ENCODE measurements around the gene TMEM86B.

Gene TMEM86B

GRCh38 chr19:55228403-55229031, at the start of gene TMEM86B:
TSS of gene TMEM86B (minus strand) at chr19:55228763. CDS start at chr19:55228741, 22 bp downstream.
- DNase-seq (ENCODE audit: low read depth in 4 of 4, low spot score in 1 of 4): no peak

- no peak for DNase-seq (ENCODE audit: low read depth in 4 of 4, low spot score in 1 of 4)
These were observed 48.9 kb upstream of the TMEM86B start for GRCh38 chr19:55277494-55277893.

GRCh38 chr19:55276720-55277430, 48.3 kb upstream of the TMEM86B start:
- DNase-seq (ENCODE audit: low read depth in 4 of 4, low spot score in 1 of 4): no peak

GRCh38 chr19:55275851-55276719, 47.5 kb upstream of the TMEM86B start:
- no peak for DNase-seq (ENCODE audit: low read depth in 4 of 4, low spot score in 1 of 4)

- no peak for DNase-seq (ENCODE audit: low read depth in 4 of 4, low spot score in 1 of 4)
These were observed 45.6 kb upstream of the TMEM86B start for GRCh38 chr19:55273978-55274707.

GRCh38 chr19:55272142-55272541, 43.6 kb upstream of the TMEM86B start:
- no peak for DNase-seq (ENCODE audit: low read depth in 4 of 4, low spot score in 1 of 4)

- no peak for DNase-seq (ENCODE audit: low read depth in 4 of 4, low spot score in 1 of 4)
These were observed 41.8 kb upstream of the TMEM86B start for GRCh38 chr19:55270172-55270942.

GRCh38 chr19:55269299-55269698, 40.7 kb upstream of the TMEM86B start:
- DNase-seq (ENCODE audit: low read depth in 4 of 4, low spot score in 1 of 4): no peak

- no peak for DNase-seq (ENCODE audit: low read depth in 4 of 4, low spot score in 1 of 4)
These were observed 38.3 kb upstream of the TMEM86B start for GRCh38 chr19:55266840-55267239.

- no peak for DNase-seq (ENCODE audit: low read depth in 4 of 4, low spot score in 1 of 4)
These were observed 37.8 kb upstream of the TMEM86B start for GRCh38 chr19:55266404-55266803.

GRCh38 chr19:55265723-55266386, 37.3 kb upstream of the TMEM86B start:
- no peak for DNase-seq (ENCODE audit: low read depth in 4 of 4, low spot score in 1 of 4)

GRCh38 chr19:55265173-55265572, 36.6 kb upstream of the TMEM86B start:
- DNase-seq (ENCODE audit: low read depth in 4 of 4, low spot score in 1 of 4): no peak

GRCh38 chr19:55264531-55264930, 36.0 kb upstream of the TMEM86B start:
- DNase-seq (ENCODE audit: low read depth in 4 of 4, low spot score in 1 of 4): no peak

GRCh38 chr19:55262359-55262758, 33.8 kb upstream of the TMEM86B start:
- no peak for DNase-seq (ENCODE audit: low read depth in 4 of 4, low spot score in 1 of 4)

GRCh38 chr19:55261671-55262126, 33.1 kb upstream of the TMEM86B start:
- DNase-seq (ENCODE audit: low read depth in 4 of 4, low spot score in 1 of 4): no peak

- no peak for DNase-seq (ENCODE audit: low read depth in 4 of 4, low spot score in 1 of 4)
These were observed 31.1 kb upstream of the TMEM86B start for GRCh38 chr19:55259540-55260210.

GRCh38 chr19:55258828-55259539, 30.4 kb upstream of the TMEM86B start, which contains the start of gene PPP6R1:
TSS of gene PPP6R1 (minus strand) at chr19:55259017. CDS start at chr19:55247103, 11,914 bp downstream.
- peak; percentile 87 to 93 (median 91) for DNase-seq (ENCODE audit: low read depth in 4 of 4, low spot score in 1 of 4)

- peak in 1 of 4 experiments; percentile 40 for DNase-seq (ENCODE audit: low read depth in 4 of 4, low spot score in 1 of 4)
These were observed 29.9 kb upstream of the TMEM86B start for GRCh38 chr19:55258476-55258827.
